HG02642 (cell line): Measurements from ENCODE around the gene MCTP1.
"Not testable (repeated sequence)": the region's sequence is repeated elsewhere in the genome, so short reads cannot be mapped to it uniquely, and the experiment has no call there.

Experiments used
- ATAC-seq: cut with Tn5 transposase; IDR thresholded peaks from one replicate; pipeline ENCODE4 v1.9.1; 2021; ENCODE audit warnings: mild to moderate bottlenecking; ENCODE audit not compliant: unreplicated experiment, poor library complexity

Gene MCTP1

GRCh38 chr5:95194856-95195255 lies 90.0 kb downstream of the MCTP1 start:
- ATAC-seq: no peak

- peak; percentile 91 for ATAC-seq
Observed at GRCh38 chr5:95191330-95191729, 93.6 kb downstream of the MCTP1 start.

- ATAC-seq: no peak
Observed at GRCh38 chr5:95184924-95185323, 100.0 kb downstream of the MCTP1 start.

GRCh38 chr5:95181644-95182043 lies 103.2 kb downstream of the MCTP1 start:
- ATAC-seq: no peak

GRCh38 chr5:95178046-95178651 lies 106.7 kb downstream of the MCTP1 start:
- ATAC-seq: no peak

GRCh38 chr5:95177456-95177855 lies 107.4 kb downstream of the MCTP1 start:
- ATAC-seq: no peak

GRCh38 chr5:95175106-95175505 lies 109.8 kb downstream of the MCTP1 start:
- no peak for ATAC-seq

GRCh38 chr5:95172659-95173058 lies 112.2 kb downstream of the MCTP1 start:
- no peak for ATAC-seq

- ATAC-seq: no peak
Observed at GRCh38 chr5:95164861-95165260, 120.0 kb downstream of the MCTP1 start.

- ATAC-seq: no peak
Observed at GRCh38 chr5:95163079-95163478, 121.8 kb downstream of the MCTP1 start.

- no peak for ATAC-seq
Observed at GRCh38 chr5:95162231-95162992, 122.5 kb downstream of the MCTP1 start.

GRCh38 chr5:95159603-95160002 lies 125.3 kb downstream of the MCTP1 start:
- ATAC-seq: no peak

GRCh38 chr5:95155888-95156287 lies 129.0 kb downstream of the MCTP1 start:
- no peak for ATAC-seq

GRCh38 chr5:95153511-95153910 lies 131.4 kb downstream of the MCTP1 start:
- ATAC-seq: no peak

- no peak for ATAC-seq
Observed at GRCh38 chr5:95152535-95152934, 132.4 kb downstream of the MCTP1 start.

- no peak for ATAC-seq
Observed at GRCh38 chr5:95152131-95152530, 132.8 kb downstream of the MCTP1 start.

GRCh38 chr5:95151694-95152093 lies 133.2 kb downstream of the MCTP1 start:
- ATAC-seq: no peak

- ATAC-seq: no peak
Observed at GRCh38 chr5:95149387-95149786, 135.5 kb downstream of the MCTP1 start.

GRCh38 chr5:95148453-95148852 lies 136.4 kb downstream of the MCTP1 start:
- no peak for ATAC-seq

- ATAC-seq: not testable (repeated sequence)
Observed at GRCh38 chr5:95143858-95144257, 141.0 kb downstream of the MCTP1 start.

GRCh38 chr5:95142145-95142544 lies 142.7 kb downstream of the MCTP1 start:
- ATAC-seq: no peak

- no peak for ATAC-seq
Observed at GRCh38 chr5:95141141-95141540, 143.8 kb downstream of the MCTP1 start.
